ENCODE data around the gene ABHD13.

DNA sequence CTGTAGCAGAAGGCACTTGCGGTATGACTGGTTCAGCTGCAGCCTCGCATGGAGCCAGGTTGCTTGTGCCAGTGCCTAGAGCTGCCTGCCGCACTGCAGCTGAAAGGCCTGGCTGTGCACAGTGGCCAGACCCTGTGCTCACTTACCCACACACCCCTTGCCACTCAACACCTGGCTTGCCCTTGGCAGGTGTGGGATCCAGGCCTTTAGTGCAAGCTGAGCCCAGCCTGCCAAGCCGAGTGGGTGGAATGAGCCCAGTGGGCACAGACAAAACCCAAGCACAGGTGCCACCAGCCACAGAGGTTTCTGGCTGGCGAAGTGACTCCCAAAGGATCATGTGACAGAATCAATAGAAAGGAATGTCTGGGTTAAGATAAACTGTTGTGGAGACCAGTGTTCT lies 22.3 kb upstream of the ABHD13 start:
- no peak for TF ChIP-seq POLR2A (IDR thresholded peaks at IDR 0.05)
- TF ChIP-seq, protein P1, sequence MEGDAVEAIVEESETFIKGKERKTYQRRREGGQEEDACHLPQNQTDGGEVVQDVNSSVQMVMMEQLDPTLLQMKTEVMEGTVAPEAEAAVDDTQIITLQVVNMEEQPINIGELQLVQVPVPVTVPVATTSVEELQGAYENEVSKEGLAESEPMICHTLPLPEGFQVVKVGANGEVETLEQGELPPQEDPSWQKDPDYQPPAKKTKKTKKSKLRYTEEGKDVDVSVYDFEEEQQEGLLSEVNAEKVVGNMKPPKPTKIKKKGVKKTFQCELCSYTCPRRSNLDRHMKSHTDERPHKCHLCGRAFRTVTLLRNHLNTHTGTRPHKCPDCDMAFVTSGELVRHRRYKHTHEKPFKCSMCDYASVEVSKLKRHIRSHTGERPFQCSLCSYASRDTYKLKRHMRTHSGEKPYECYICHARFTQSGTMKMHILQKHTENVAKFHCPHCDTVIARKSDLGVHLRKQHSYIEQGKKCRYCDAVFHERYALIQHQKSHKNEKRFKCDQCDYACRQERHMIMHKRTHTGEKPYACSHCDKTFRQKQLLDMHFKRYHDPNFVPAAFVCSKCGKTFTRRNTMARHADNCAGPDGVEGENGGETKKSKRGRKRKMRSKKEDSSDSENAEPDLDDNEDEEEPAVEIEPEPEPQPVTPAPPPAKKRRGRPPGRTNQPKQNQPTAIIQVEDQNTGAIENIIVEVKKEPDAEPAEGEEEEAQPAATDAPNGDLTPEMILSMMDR (IDR thresholded peaks at IDR 0.05) = no peak
